Midbrain (tissue), 1 donor: ENCODE results near the gene BCAN.
"Not testable (repeated sequence)": the region's sequence is repeated elsewhere in the genome, so short reads cannot be mapped to it uniquely, and the experiment has no call there.

Experiments used
- DNase-seq: peaks from one replicate; lab custom pipeline; 2025; lab: John Stamatoyannopoulos, UW

Gene BCAN

GRCh38 chr1:156615946-156616345, 26.0 kb upstream of the BCAN start:
- peak; percentile 57 for DNase-seq

GRCh38 chr1:156616463-156616862, 25.5 kb upstream of the BCAN start:
- DNase-seq = peak; percentile 84

GRCh38 chr1:156618853-156619581, 22.9 kb upstream of the BCAN start, which contains the start of gene HAPLN2:
Gene HAPLN2, plus strand, starts transcription at chr1:156619415. Its CDS starts 4,076 bp downstream, at chr1:156623491.
- DNase-seq = peak; percentile 70

GRCh38 chr1:156619582-156619955, 22.3 kb upstream of the BCAN start:
- DNase-seq = no peak

GRCh38 chr1:156622581-156623297, 19.2 kb upstream of the BCAN start:
- DNase-seq = no peak

- DNase-seq = peak; percentile 34
Observed at GRCh38 chr1:156623946-156624813, 17.7 kb upstream of the BCAN start.

- no peak for DNase-seq
Observed at GRCh38 chr1:156624814-156625435, 17.0 kb upstream of the BCAN start.

- DNase-seq = peak; percentile 68
Observed at GRCh38 chr1:156625436-156626078, 16.4 kb upstream of the BCAN start.

- no peak for DNase-seq
Observed at GRCh38 chr1:156626079-156626438, 15.9 kb upstream of the BCAN start.

GRCh38 chr1:156627313-156627880, 14.5 kb upstream of the BCAN start:
- DNase-seq = peak; percentile 33

- DNase-seq = no peak
Observed at GRCh38 chr1:156629823-156630449, 12.0 kb upstream of the BCAN start.

- DNase-seq = not testable (repeated sequence)
Observed at GRCh38 chr1:156631152-156631551, 10.8 kb upstream of the BCAN start.

- DNase-seq = no peak
Observed at GRCh38 chr1:156632355-156632754, 9.6 kb upstream of the BCAN start.

GRCh38 chr1:156638189-156638985, 3.5 kb upstream of the BCAN start:
- no peak for DNase-seq

- DNase-seq = no peak
Observed at GRCh38 chr1:156639601-156640101, 2.3 kb upstream of the BCAN start.

GRCh38 chr1:156640842-156641706, 843 bp upstream of the BCAN start:
- peak; percentile 52 for DNase-seq

GRCh38 chr1:156642265-156643048, 540 bp downstream of the BCAN start:
- peak; percentile 39 for DNase-seq
